Natural killer cell (primary cell): Measurements from ENCODE around the gene ANKRD44. TPM values are rescaled to one million over a fixed set of nuclear protein-coding genes. Genes with fewer than 3 reads are reported as not detected.

Source experiments
- ATAC-seq, 3 donors: fragments of 150-1000 bp in 2 of 3; fragments of 200-7000 bp in 1 of 3; cut with Tn5 transposase; 1 replicate in 1 of 3; 2 replicates in 2 of 3; pipeline ENCODE4 v1.10.0; 2021; ENCODE audit warnings: mild to moderate bottlenecking in 2 of 3, moderate library complexity in 2 of 3
- DNase-seq, 2 donors: peaks; one replicate each; pipeline versions ENCODE4 v3.0.0 to v3.0.0-alpha.2; 2013 to 2021; ENCODE audit warnings: mixed read lengths in 1 of 2
- H3K27ac ChIP-seq: one replicate; pipeline ENCODE4 v1.5.1; 2013; ENCODE audit warnings: mild to moderate bottlenecking, low read length
- H3K27me3 ChIP-seq: one replicate; pipeline ENCODE4 v1.6.1; 2013; ENCODE audit warnings: low read length; ENCODE audit not compliant: control insufficient read depth, insufficient read depth
- H3K36me3 ChIP-seq: one replicate; pipeline ENCODE4 v1.6.1; 2013; ENCODE audit warnings: low read length; ENCODE audit not compliant: control insufficient read depth, insufficient read depth
- H3K4me1 ChIP-seq: one replicate; pipeline ENCODE4 v1.6.1; 2013; ENCODE audit warnings: low read length; ENCODE audit not compliant: control insufficient read depth, insufficient read depth
- H3K4me3 ChIP-seq: one replicate; pipeline ENCODE4 v1.5.1; 2013; ENCODE audit warnings: low read length
- H3K9me3 ChIP-seq: one replicate; pipeline ENCODE4 v1.6.1; 2013; ENCODE audit warnings: low read length; ENCODE audit not compliant: control insufficient read depth, insufficient read depth
- H3K27ac Mint-ChIP-seq, 2 donors: one replicate each; pipeline ENCODE4 v1.8.0; 2022; ENCODE audit warnings: mild to moderate bottlenecking in 2 of 2, mixed read lengths in 2 of 2, moderate library complexity in 1 of 2
- H3K27me3 Mint-ChIP-seq, 2 donors: one replicate each; pipeline ENCODE4 v1.8.0; 2022; ENCODE audit warnings: low read depth in 2 of 2, mixed read lengths in 2 of 2
- H3K36me3 Mint-ChIP-seq: one replicate; pipeline ENCODE4 v1.8.0; 2022; ENCODE audit warnings: mixed read lengths
- H3K4me1 Mint-ChIP-seq, 2 donors: one replicate each; pipeline ENCODE4 v1.8.0; 2022; ENCODE audit warnings: mixed read lengths in 2 of 2
- H3K4me3 Mint-ChIP-seq: one replicate; pipeline ENCODE4 v1.8.0; 2022; ENCODE audit warnings: mild to moderate bottlenecking, moderate library complexity, mixed read lengths
- H3K9me3 Mint-ChIP-seq, 2 donors: one replicate each; pipeline ENCODE4 v1.8.0; 2022; ENCODE audit warnings: mixed read lengths in 2 of 2
- CTCF ChIP-seq: fragments of 200-600 bp; IDR thresholded peaks from one replicate; pipeline ENCODE4 v1.8.0; 2022; ENCODE audit warnings: antibody characterized with exemption
- WGBS: methylation state at CpG from one replicate; pipeline ENCODE4 v1.1.7; 2013; ENCODE audit warnings: missing lambda C conversion rate; ENCODE audit not compliant: insufficient coverage; 5-methylcytosine and 5-hydroxymethylcytosine counted together
- intact Hi-C: fragments of 100-400 bp; cut with micrococcal nuclease; formaldehyde crosslinking; loops from one replicate; pipeline ENCODE4 v1.14.2; 2022
- total RNA-seq, 4 donors: library from RNA; stranded (reverse); fragments of 120-200 nt in 1 of 4; gene quantifications; one replicate each; pipeline versions ENCODE4 v1.2.3 to v1.2.4, GENCODE V29; 2013 to 2022

The ANKRD44 gene
- total RNA-seq, 3 donors from 2014 or later (not counting 1 experiment from before 2014, with no cell fraction given): 252 to 376 (median 311) TPM

GRCh38 chr2:197265924-197266323 is 44.7 kb downstream of the ANKRD44 start:
- intact Hi-C loops: no loop called here
- H3K27ac ChIP-seq: peak overlapping the region; percentile 56
- Mint-ChIP-seq H3K9me3 (no peaks in the 10 kb centered on the region), H3K36me3 (no peaks in the 10 kb centered on the region), H3K4me1 (peaks cover 94 to 95% of the 10 kb centered on the region in 2 donors), H3K4me3 (peak overlapping the region; percentile 78), H3K27me3 (no peaks in the 10 kb centered on the region), H3K27ac (peak overlapping the region; percentile 84 to 88)
- TF ChIP-seq CTCF: no peak
- no peak overlapping the region for H3K4me3 ChIP-seq
- H3K4me1 ChIP-seq: peaks cover 65% of the 10 kb centered on the region
- ATAC-seq (no peak), DNase-seq (peak in 1 of 2 donors; percentile 38)
- H3K27me3 ChIP-seq: no peaks in the 10 kb centered on the region
- H3K9me3 ChIP-seq: no peaks in the 10 kb centered on the region
- no peaks in the 10 kb centered on the region for H3K36me3 ChIP-seq
- 78% methylated on average over 4 of the region's 5 CpGs for WGBS

GRCh38 chr2:197265036-197265435 is 45.5 kb downstream of the ANKRD44 start:
- H3K27ac Mint-ChIP-seq: peak overlapping the region; percentile 84 to 88
- H3K9me3 Mint-ChIP-seq: no peaks in the 10 kb centered on the region
- no peaks in the 10 kb centered on the region for H3K27me3 ChIP-seq
- H3K27me3 Mint-ChIP-seq: no peaks in the 10 kb centered on the region
- intact Hi-C loops: no loop called here
- H3K4me3 ChIP-seq: no peak overlapping the region
- peak overlapping the region; percentile 47 for H3K27ac ChIP-seq
- ATAC-seq (no peak), DNase-seq (peak in 1 of 2 donors; percentile 65)
- peaks cover 57% of the 10 kb centered on the region for H3K4me1 ChIP-seq
- TF ChIP-seq CTCF: no peak
- H3K36me3 ChIP-seq: no peaks in the 10 kb centered on the region
- no peaks in the 10 kb centered on the region for H3K9me3 ChIP-seq
- peaks cover 85 to 86% of the 10 kb centered on the region in 2 donors for H3K4me1 Mint-ChIP-seq
- H3K4me3 Mint-ChIP-seq: peak overlapping the region; percentile 49
- WGBS: 56% methylated on average over 4 of the region's 4 CpGs
- no peaks in the 10 kb centered on the region for H3K36me3 Mint-ChIP-seq

GRCh38 chr2:197264332-197264731 is 46.2 kb downstream of the ANKRD44 start:
- peak overlapping the region; percentile 84 to 88 for H3K27ac Mint-ChIP-seq
- no peak for TF ChIP-seq CTCF
- H3K27me3 Mint-ChIP-seq: no peaks in the 10 kb centered on the region
- Histone ChIP-seq H3K36me3 (no peaks in the 10 kb centered on the region), H3K27me3 (no peaks in the 10 kb centered on the region), H3K9me3 (no peaks in the 10 kb centered on the region), H3K4me1 (peaks cover 53% of the 10 kb centered on the region), H3K27ac (peak overlapping the region; percentile 47), H3K4me3 (no peak overlapping the region)
- no peaks in the 10 kb centered on the region for H3K36me3 Mint-ChIP-seq
- DNase-seq (peak in 1 of 2 donors; percentile 25), ATAC-seq (no peak)
- intact Hi-C loops: no loop called here
- 77% methylated on average over 5 of the region's 5 CpGs for WGBS
- no peaks in the 10 kb centered on the region for H3K9me3 Mint-ChIP-seq
- peaks cover 82 to 85% of the 10 kb centered on the region in 2 donors for H3K4me1 Mint-ChIP-seq
- H3K4me3 Mint-ChIP-seq: peak overlapping the region; percentile 79

- ATAC-seq (no peak), DNase-seq (peak in 1 of 2 donors; percentile 25)
- Histone ChIP-seq H3K27ac (peak overlapping the region; percentile 47), H3K36me3 (no peaks in the 10 kb centered on the region), H3K4me3 (no peak overlapping the region), H3K9me3 (no peaks in the 10 kb centered on the region), H3K27me3 (no peaks in the 10 kb centered on the region), H3K4me1 (peaks cover 54% of the 10 kb centered on the region)
- Mint-ChIP-seq H3K4me3 (peak overlapping the region; percentile 79), H3K9me3 (no peaks in the 10 kb centered on the region), H3K36me3 (no peaks in the 10 kb centered on the region), H3K27ac (peak overlapping the region; percentile 84 to 88), H3K27me3 (no peaks in the 10 kb centered on the region), H3K4me1 (peaks cover 81 to 84% of the 10 kb centered on the region in 2 donors)
- intact Hi-C loops: no loop called here
- TF ChIP-seq CTCF: no peak
- WGBS: 90% methylated on average over 9 of the region's 9 CpGs
Measured at GRCh38 chr2:197263077-197263476, 47.5 kb downstream of the ANKRD44 start.
